Esophagus squamous epithelium (tissue), 4 donors: ENCODE results near the gene HS3ST3A1.

Source experiments
- CTCF ChIP-seq, 6 experiments: fragments of 450-650 bp in 4 of 6; fragments of 200-600 bp in 2 of 6; sonication (generic) in 2 of 6; IDR thresholded peaks; one replicate each; pipeline ENCODE4 v1.5.1; 2016 to 2019; ENCODE audit warnings: antibody characterized with exemption in 6 of 6, mild to moderate bottlenecking in 4 of 6, moderate library complexity in 4 of 6
- POLR2A ChIP-seq, 4 donors: fragments of 450-650 bp; IDR thresholded peaks; one replicate each; pipeline ENCODE4 v1.6.1; 2017; ENCODE audit warnings: antibody characterized with exemption in 4 of 4, mild to moderate bottlenecking in 4 of 4, moderate library complexity in 3 of 4

- TF ChIP-seq POLR2A (IDR thresholded peaks at IDR 0.05) (no peak), CTCF (IDR thresholded peaks at IDR 0.05) (no peak)
Observed at GRCh38 chr17:13584701-13585080, 17.0 kb downstream of the HS3ST3A1 start.
